C4-2B (cell line): ENCODE measurements around the gene CCNY.
"Not testable (repeated sequence)": the region's sequence is repeated elsewhere in the genome, so short reads cannot be mapped to it uniquely, and the experiment has no call there.

Source experiments
- H3K27ac ChIP-seq: fragments of 450-650 bp; 2 replicates; pipeline ENCODE4 v1.5.1; 2017
- ZFX ChIP-seq: fragments of 450-650 bp; IDR thresholded peaks from 2 replicates; pipeline ENCODE4 v1.6.1; 2017
- TF ChIP-seq, protein P1 (sequence below): fragments of 450-650 bp; conservative IDR thresholded peaks from 2 replicates; pipeline ENCODE4 v1.5.1; 2017; ENCODE audit warnings: mild to moderate bottlenecking

CCNY gene

DNA sequence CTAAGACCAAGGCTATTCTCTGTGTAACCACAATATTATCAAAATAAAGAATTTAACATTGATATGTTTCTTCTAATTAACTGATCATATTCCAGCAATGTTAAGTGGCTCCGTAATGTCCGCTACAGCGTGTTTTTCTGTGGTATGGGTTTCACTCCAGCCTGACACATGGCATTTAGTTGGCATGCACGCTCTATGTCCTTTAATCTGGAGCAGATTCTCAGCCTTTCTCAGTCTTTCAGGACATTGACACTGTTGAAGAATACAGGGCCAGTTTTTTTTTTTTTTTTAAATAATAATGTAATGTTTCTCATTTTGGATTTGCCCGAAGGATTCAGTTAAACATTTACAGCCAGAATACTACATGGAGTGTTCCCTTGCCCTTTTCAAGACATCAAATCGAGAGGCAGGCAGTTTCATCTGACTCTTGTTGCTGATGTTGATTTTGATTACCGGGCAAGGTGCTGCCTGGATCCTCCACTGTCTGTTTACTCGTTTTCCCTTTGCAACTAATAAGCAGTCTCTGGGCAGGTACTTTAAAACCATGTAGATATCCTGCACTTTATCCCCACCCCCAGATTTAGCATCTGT lies 171.3 kb downstream of the CCNY start:
- H3K27ac ChIP-seq: no peak overlapping the region
- no peak for TF ChIP-seq ZFX
- TF ChIP-seq, protein P1, sequence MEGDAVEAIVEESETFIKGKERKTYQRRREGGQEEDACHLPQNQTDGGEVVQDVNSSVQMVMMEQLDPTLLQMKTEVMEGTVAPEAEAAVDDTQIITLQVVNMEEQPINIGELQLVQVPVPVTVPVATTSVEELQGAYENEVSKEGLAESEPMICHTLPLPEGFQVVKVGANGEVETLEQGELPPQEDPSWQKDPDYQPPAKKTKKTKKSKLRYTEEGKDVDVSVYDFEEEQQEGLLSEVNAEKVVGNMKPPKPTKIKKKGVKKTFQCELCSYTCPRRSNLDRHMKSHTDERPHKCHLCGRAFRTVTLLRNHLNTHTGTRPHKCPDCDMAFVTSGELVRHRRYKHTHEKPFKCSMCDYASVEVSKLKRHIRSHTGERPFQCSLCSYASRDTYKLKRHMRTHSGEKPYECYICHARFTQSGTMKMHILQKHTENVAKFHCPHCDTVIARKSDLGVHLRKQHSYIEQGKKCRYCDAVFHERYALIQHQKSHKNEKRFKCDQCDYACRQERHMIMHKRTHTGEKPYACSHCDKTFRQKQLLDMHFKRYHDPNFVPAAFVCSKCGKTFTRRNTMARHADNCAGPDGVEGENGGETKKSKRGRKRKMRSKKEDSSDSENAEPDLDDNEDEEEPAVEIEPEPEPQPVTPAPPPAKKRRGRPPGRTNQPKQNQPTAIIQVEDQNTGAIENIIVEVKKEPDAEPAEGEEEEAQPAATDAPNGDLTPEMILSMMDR: no peak

DNA sequence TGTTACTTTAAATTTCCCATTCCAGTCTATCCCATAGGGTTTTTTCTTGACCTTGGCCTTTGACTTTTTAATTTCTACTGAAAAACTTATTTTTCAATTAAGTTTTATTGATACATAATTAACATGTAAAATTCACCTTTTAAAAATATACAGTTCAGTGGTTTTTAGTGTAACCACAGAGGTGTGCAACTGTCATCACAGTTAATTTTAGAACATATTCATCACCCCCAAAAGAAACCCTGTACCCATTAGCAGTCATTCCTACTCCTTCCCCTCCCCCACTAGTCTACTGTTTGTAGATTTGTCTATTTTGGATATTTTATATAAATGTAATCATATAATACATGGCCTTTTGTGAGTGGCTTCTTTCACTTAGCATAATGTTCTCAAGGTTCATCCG lies 172.3 kb downstream of the CCNY start:
- no peak overlapping the region for H3K27ac ChIP-seq
- TF ChIP-seq, protein P1: no peak
- no peak for TF ChIP-seq ZFX

DNA sequence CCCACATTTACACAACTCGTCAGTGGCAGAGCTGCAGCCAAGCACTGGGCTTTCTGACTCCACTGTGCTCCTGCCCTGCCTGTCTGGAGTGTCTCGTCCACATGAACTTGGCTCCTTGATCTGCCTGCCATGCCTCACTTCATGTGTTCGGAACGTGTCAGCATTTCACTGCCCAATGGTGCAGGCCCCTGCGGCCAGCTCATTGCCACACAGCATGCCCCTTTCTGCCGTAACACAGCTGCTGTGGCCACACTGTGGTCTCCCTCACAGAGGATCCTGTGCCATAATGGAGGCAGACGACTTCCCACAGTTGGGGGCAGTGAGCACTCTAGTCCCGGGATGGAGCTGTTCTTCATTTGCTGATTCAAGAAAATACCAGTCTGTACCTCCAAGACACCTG lies 174.6 kb downstream of the CCNY start:
- no peak overlapping the region for H3K27ac ChIP-seq
- no peak for TF ChIP-seq ZFX
- TF ChIP-seq, protein P1: no peak

DNA sequence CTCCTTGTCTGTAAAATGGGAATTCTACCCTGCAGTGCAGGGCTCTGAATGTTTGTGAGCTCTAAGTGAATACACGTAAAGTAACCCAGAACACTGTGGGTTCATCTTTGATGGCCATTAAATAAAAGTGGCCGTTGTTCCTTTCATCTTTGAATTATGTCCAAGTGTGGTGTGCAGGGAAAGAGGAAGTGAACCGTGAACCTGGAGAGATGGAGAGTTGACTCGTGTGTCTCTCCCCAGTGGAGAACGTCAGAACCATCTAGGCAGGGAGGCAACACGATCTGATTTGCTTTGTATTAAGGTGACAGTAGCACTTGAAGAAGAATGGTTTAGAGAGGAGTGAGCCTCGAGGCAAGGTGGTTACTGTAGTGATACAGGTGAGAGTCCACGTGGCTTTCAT lies 175.3 kb downstream of the CCNY start:
- H3K27ac ChIP-seq: no peak overlapping the region
- TF ChIP-seq, protein P1: no peak
- TF ChIP-seq ZFX: no peak

DNA sequence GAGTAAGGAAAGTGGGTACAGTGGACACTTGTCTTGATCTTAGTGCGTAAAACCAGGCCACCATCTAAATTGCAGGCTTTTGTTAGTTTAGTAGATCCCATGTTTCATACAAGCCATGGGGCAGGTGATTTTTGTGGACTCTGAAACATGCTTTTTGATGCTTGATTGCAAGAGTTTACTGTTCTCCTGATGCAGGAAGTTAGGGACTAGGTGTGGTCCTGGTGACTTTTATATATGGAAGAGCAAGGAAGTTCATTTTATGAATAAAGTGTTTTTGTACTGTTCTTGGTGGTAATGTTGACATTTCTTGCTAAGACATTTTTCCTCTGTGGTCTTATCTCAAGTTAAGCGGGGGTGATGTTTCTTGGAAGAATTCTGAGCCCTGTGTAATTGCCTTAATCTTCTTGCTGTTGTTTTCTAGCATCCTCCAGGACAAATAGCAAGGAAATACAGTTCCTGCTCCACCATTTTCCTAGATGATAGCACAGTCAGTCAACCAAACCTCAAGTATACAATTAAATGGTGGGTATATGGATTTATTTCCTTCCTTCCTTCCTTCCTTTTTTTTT lies 179.9 kb downstream of the CCNY start:
- TF ChIP-seq, protein P1: no peak
- no peak for TF ChIP-seq ZFX
- no peak overlapping the region for H3K27ac ChIP-seq

- H3K27ac ChIP-seq: no peak overlapping the region
- no peak for TF ChIP-seq ZFX
- TF ChIP-seq, protein P1: no peak
Measured at GRCh38 chr10:35517431-35518181, 181.3 kb downstream of the CCNY start.

- not testable (repeated sequence) for H3K27ac ChIP-seq
Measured at GRCh38 chr10:35518187-35518586, 181.9 kb downstream of the CCNY start.

- TF ChIP-seq ZFX: no peak
- TF ChIP-seq, protein P1: no peak
- no peak overlapping the region for H3K27ac ChIP-seq
Measured at GRCh38 chr10:35520996-35521395, 184.7 kb downstream of the CCNY start.
